ENCODE data around the gene TRIM2. TPM values are rescaled to one million over a fixed set of nuclear protein-coding genes. Genes with fewer than 3 reads are reported as not detected.

Gene TRIM2
- total RNA-seq, 1 donor from 2014 or later, result 51.8 TPM

DNA sequence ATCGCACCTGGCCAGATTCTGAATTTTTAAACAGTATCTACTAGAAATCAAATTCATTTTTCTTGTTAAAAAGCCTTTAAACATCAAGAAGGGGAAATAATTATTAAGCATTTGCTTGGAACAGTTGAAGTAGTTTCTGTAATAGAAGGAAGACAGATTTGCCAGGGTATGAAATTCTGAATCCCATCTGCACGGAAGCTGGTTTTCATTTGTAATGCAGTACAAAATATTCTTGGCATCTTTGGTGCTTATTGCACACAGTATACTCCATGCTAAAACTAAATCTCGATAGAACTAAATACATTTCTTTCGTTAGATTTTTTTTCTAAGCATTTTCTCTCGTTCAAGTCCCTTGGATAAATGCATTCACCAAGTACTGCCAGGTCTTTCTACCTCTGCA lies 25.3 kb downstream of the TRIM2 start:
- H3K4me3 ChIP-seq (ENCODE audit: insufficient read depth, low read depth, low read length), result no peak overlapping the region
- H3K9me3 ChIP-seq (ENCODE audit: insufficient read depth, low read depth, low read length), result no peaks in the 10 kb centered on the region
- H3K9me3 Mint-ChIP-seq (ENCODE audit: unreplicated experiment), result no peaks in the 10 kb centered on the region
- no peak overlapping the region for H3K27ac Mint-ChIP-seq (ENCODE audit: unreplicated experiment)
- H2AFZ ChIP-seq (ENCODE audit: low read depth, low read length), result no peak overlapping the region
- H3K27ac ChIP-seq (ENCODE audit: low read depth, low read length), result no peak overlapping the region
- H3K4me1 ChIP-seq (ENCODE audit: insufficient read depth, low read length), result peaks cover 23% of the 10 kb centered on the region
- no peak overlapping the region for H3K9ac ChIP-seq (ENCODE audit: low read length)
- H3K36me3 ChIP-seq (ENCODE audit: insufficient read depth, low read length), result no peaks in the 10 kb centered on the region
- H3K36me3 Mint-ChIP-seq (ENCODE audit: low read depth, unreplicated experiment), result peaks cover 2% of the 10 kb centered on the region
- DNase-seq (ENCODE audit: low read depth), result no peak
- no peak for TF ChIP-seq EZH2 (IDR thresholded peaks at IDR 0.05; ENCODE audit: insufficient read depth, low read length)
- TF ChIP-seq CTCF (IDR thresholded peaks at IDR 0.05; ENCODE audit: insufficient read depth, low read depth, low read length), result no peak
- H3K79me2 ChIP-seq (ENCODE audit: insufficient read depth, low read length), result peaks cover 42% of the 10 kb centered on the region
- no peak for FAIRE-seq
- no peak overlapping the region for H3K4me2 ChIP-seq (ENCODE audit: low read length)
- no peaks in the 10 kb centered on the region for H3K27me3 ChIP-seq (ENCODE audit: insufficient read depth, low read length)
- no peaks in the 10 kb centered on the region for H3K27me3 Mint-ChIP-seq (ENCODE audit: low read depth, unreplicated experiment)
- H3K4me1 Mint-ChIP-seq (ENCODE audit: low read depth, unreplicated experiment), result peaks cover 37% of the 10 kb centered on the region
- H4K20me1 ChIP-seq (ENCODE audit: insufficient read depth, low read length), result peaks cover 50% of the 10 kb centered on the region
- H3K4me3 Mint-ChIP-seq (ENCODE audit: unreplicated experiment), result no peak overlapping the region

GRCh38 chr4:153232768-153233167 lies 28.5 kb downstream of the TRIM2 start:
- Histone ChIP-seq H3K9me3 (ENCODE audit: insufficient read depth, low read depth, low read length) (no peaks in the 10 kb centered on the region), H3K79me2 (ENCODE audit: insufficient read depth, low read length) (peaks cover 25% of the 10 kb centered on the region), H3K36me3 (ENCODE audit: insufficient read depth, low read length) (no peaks in the 10 kb centered on the region), H3K4me2 (ENCODE audit: low read length) (no peak overlapping the region), H3K27me3 (ENCODE audit: insufficient read depth, low read length) (no peaks in the 10 kb centered on the region), H3K4me1 (ENCODE audit: insufficient read depth, low read length) (peaks cover 29% of the 10 kb centered on the region), H3K9ac (ENCODE audit: low read length) (no peak overlapping the region), H3K4me3 (ENCODE audit: insufficient read depth, low read depth, low read length) (no peak overlapping the region), H3K27ac (ENCODE audit: low read depth, low read length) (no peak overlapping the region), H2AFZ (ENCODE audit: low read depth, low read length) (no peak overlapping the region), H4K20me1 (ENCODE audit: insufficient read depth, low read length) (peaks cover 60% of the 10 kb centered on the region)
- TF ChIP-seq CTCF (IDR thresholded peaks at IDR 0.05; ENCODE audit: insufficient read depth, low read depth, low read length), result no peak
- TF ChIP-seq EZH2 (IDR thresholded peaks at IDR 0.05; ENCODE audit: insufficient read depth, low read length), result no peak
- peaks cover 33% of the 10 kb centered on the region for H3K4me1 Mint-ChIP-seq (ENCODE audit: low read depth, unreplicated experiment)
- H3K27me3 Mint-ChIP-seq (ENCODE audit: low read depth, unreplicated experiment), result no peaks in the 10 kb centered on the region
- no peak overlapping the region for H3K27ac Mint-ChIP-seq (ENCODE audit: unreplicated experiment)
- H3K9me3 Mint-ChIP-seq (ENCODE audit: unreplicated experiment), result no peaks in the 10 kb centered on the region
- no peak overlapping the region for H3K4me3 Mint-ChIP-seq (ENCODE audit: unreplicated experiment)
- FAIRE-seq (no peak), DNase-seq (ENCODE audit: low read depth) (no peak)
- H3K36me3 Mint-ChIP-seq (ENCODE audit: low read depth, unreplicated experiment), result peaks cover 2% of the 10 kb centered on the region

GRCh38 chr4:153233761-153234371 lies 29.6 kb downstream of the TRIM2 start:
- peak overlapping the region; percentile 30 for H3K4me2 ChIP-seq (ENCODE audit: low read length)
- no peaks in the 10 kb centered on the region for H3K27me3 ChIP-seq (ENCODE audit: insufficient read depth, low read length)
- H4K20me1 ChIP-seq (ENCODE audit: insufficient read depth, low read length), result peaks cover 52% of the 10 kb centered on the region
- peaks cover 20% of the 10 kb centered on the region for H3K79me2 ChIP-seq (ENCODE audit: insufficient read depth, low read length)
- peak; percentile 97 for FAIRE-seq
- DNase-seq (ENCODE audit: low read depth), result peak; percentile 97
- no peaks in the 10 kb centered on the region for H3K36me3 ChIP-seq (ENCODE audit: insufficient read depth, low read length)
- H3K4me3 ChIP-seq (ENCODE audit: insufficient read depth, low read depth, low read length), result no peak overlapping the region
- TF ChIP-seq CTCF (IDR thresholded peaks at IDR 0.05; ENCODE audit: insufficient read depth, low read depth, low read length) (no peak), EZH2 (IDR thresholded peaks at IDR 0.05; ENCODE audit: insufficient read depth, low read length) (no peak)
- H3K9ac ChIP-seq (ENCODE audit: low read length), result no peak overlapping the region
- H3K9me3 ChIP-seq (ENCODE audit: insufficient read depth, low read depth, low read length), result no peaks in the 10 kb centered on the region
- peaks cover 20% of the 10 kb centered on the region for H3K4me1 ChIP-seq (ENCODE audit: insufficient read depth, low read length)
- H2AFZ ChIP-seq (ENCODE audit: low read depth, low read length), result no peak overlapping the region
- no peak overlapping the region for H3K27ac Mint-ChIP-seq (ENCODE audit: unreplicated experiment)
- H3K9me3 Mint-ChIP-seq (ENCODE audit: unreplicated experiment), result no peaks in the 10 kb centered on the region
- no peak overlapping the region for H3K4me3 Mint-ChIP-seq (ENCODE audit: unreplicated experiment)
- H3K27me3 Mint-ChIP-seq (ENCODE audit: low read depth, unreplicated experiment), result no peaks in the 10 kb centered on the region
- H3K27ac ChIP-seq (ENCODE audit: low read depth, low read length), result no peak overlapping the region
- peaks cover 22% of the 10 kb centered on the region for H3K4me1 Mint-ChIP-seq (ENCODE audit: low read depth, unreplicated experiment)
- peaks cover 5% of the 10 kb centered on the region for H3K36me3 Mint-ChIP-seq (ENCODE audit: low read depth, unreplicated experiment)

Measured in astrocyte (in vitro differentiated cells and primary cell).